PFSK-1 (cell line): ENCODE results near the gene RTN4RL1.

Source experiments
- FOXP2 ChIP-seq: optimal IDR thresholded peaks from 2 replicates; pipeline ENCODE3; 2011; ENCODE audit warnings: borderline replicate concordance, control low read depth, inconsistent platforms; ENCODE audit not compliant: insufficient read depth; ENCODE audit errors: extremely low read length, extremely low read depth
- POLR2AphosphoS5 ChIP-seq: IDR thresholded peaks from 2 replicates; pipeline ENCODE4 v1.6.1; 2012; ENCODE audit warnings: low read depth, mild to moderate bottlenecking, control low read depth, low read length, moderate library complexity
- SIN3A ChIP-seq: IDR thresholded peaks from 2 replicates; pipeline ENCODE4 v1.6.1; 2012; ENCODE audit warnings: mild to moderate bottlenecking, low read length, moderate library complexity, borderline replicate concordance; ENCODE audit not compliant: insufficient read depth
- TAF1 ChIP-seq: IDR thresholded peaks from 2 replicates; pipeline ENCODE4 v1.6.1; 2012; ENCODE audit warnings: low read length, control low read depth, borderline replicate concordance; ENCODE audit not compliant: insufficient read depth
- TF ChIP-seq, protein P1 (sequence below), 2 experiments: IDR thresholded peaks; 2 replicates each; pipeline versions ENCODE4 v1.6.1 to v1.8.0; 2011 to 2012; ENCODE audit warnings: low read depth in 2 of 2, low read length in 2 of 2, control low read depth in 1 of 2, inconsistent platforms in 1 of 2, mild to moderate bottlenecking in 1 of 2, moderate library complexity in 1 of 2; ENCODE audit not compliant: insufficient read depth in 1 of 2

RTN4RL1 gene

GRCh38 chr17:1905190-1905913 is 119.8 kb downstream of the RTN4RL1 start:
- TF ChIP-seq, protein P1, sequence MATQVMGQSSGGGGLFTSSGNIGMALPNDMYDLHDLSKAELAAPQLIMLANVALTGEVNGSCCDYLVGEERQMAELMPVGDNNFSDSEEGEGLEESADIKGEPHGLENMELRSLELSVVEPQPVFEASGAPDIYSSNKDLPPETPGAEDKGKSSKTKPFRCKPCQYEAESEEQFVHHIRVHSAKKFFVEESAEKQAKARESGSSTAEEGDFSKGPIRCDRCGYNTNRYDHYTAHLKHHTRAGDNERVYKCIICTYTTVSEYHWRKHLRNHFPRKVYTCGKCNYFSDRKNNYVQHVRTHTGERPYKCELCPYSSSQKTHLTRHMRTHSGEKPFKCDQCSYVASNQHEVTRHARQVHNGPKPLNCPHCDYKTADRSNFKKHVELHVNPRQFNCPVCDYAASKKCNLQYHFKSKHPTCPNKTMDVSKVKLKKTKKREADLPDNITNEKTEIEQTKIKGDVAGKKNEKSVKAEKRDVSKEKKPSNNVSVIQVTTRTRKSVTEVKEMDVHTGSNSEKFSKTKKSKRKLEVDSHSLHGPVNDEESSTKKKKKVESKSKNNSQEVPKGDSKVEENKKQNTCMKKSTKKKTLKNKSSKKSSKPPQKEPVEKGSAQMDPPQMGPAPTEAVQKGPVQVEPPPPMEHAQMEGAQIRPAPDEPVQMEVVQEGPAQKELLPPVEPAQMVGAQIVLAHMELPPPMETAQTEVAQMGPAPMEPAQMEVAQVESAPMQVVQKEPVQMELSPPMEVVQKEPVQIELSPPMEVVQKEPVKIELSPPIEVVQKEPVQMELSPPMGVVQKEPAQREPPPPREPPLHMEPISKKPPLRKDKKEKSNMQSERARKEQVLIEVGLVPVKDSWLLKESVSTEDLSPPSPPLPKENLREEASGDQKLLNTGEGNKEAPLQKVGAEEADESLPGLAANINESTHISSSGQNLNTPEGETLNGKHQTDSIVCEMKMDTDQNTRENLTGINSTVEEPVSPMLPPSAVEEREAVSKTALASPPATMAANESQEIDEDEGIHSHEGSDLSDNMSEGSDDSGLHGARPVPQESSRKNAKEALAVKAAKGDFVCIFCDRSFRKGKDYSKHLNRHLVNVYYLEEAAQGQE (IDR thresholded peaks at IDR 0.05; ENCODE audit: insufficient read depth in 1 of 2, low read depth in 2 of 2, low read length in 2 of 2): no peak
- no peak for TF ChIP-seq POLR2AphosphoS5
- TF ChIP-seq FOXP2: no peak
- TF ChIP-seq SIN3A: no peak
- no peak for TF ChIP-seq TAF1

DNA sequence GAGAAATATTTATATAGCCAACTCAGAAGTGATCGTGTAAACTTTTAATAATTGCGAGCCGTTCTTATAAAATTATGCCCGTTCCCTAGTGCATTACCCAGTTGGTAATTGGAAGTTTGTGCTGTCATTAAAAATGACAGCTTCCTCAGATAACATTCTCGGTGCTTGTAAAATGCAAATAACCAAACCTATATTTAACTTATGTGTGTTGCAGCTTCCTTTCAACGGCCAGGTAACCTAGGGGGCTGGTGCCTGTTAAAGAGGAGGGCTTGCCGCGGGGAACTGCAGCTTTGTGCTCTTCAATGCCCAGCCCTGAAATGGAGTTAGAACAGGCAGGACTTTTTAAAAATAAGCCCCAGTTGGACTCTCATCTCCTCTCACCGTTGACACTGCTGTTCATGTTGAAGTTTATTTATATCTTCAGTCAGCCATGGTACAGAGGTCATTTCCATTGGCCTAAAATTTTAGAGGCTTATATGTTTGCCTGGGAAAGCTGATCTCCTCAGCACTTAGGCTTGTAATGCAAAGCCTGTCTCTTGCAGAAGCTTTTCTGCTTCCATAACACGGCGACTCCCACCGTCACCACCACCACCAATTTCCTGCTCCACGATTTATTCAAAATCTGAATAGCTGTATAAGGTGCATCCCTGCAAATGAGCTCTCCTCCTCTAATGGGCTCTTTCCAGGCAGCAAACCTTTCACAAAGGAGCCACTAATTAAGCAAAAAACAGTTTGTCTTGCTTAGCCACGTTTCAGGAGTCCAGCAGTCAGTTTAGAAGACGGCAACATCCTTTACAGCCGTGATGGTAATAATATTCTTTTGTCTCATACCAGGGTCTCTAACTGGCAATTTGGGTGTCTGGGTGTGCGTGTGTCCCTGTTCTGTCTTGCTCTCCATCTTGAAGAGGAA is 120.6 kb downstream of the RTN4RL1 start:
- TF ChIP-seq SIN3A (no peak), FOXP2 (no peak), TAF1 (no peak), POLR2AphosphoS5 (no peak)
- TF ChIP-seq, protein P1 (IDR thresholded peaks at IDR 0.05; ENCODE audit: insufficient read depth in 1 of 2, low read depth in 2 of 2, low read length in 2 of 2): no peak

DNA sequence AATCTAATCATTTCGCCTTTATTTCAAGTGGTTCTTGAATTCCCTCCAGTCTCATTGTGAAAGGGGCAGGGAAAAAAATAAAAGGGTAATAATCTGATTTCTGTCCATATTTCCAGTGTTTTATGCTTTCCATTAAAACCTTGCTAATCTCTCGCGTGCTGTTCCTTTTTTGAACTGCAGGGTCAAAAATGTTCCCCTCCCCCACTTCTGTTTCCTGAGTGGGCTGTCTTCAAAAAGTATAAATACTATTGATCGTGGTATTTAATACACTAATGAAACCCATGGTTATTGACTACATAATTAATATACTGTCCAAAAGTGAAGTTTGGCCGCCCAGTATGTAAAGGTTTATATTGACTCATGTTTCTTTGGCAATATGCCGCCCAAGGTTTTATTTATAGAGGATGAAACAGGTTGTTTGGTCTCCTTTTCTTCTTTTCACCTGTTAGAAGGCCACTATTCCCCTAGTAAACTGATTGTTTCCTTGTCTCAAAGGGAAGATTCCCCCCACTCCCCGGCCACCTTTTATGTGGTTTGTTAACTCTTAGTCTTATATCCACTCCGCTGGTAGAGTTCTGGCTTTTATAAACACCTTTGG is 125.6 kb downstream of the RTN4RL1 start:
- TF ChIP-seq, protein P1 (IDR thresholded peaks at IDR 0.05; ENCODE audit: insufficient read depth in 1 of 2, low read depth in 2 of 2, low read length in 2 of 2): no peak
- TF ChIP-seq FOXP2: no peak
- no peak for TF ChIP-seq TAF1
- TF ChIP-seq POLR2AphosphoS5: no peak
- no peak for TF ChIP-seq SIN3A

DNA sequence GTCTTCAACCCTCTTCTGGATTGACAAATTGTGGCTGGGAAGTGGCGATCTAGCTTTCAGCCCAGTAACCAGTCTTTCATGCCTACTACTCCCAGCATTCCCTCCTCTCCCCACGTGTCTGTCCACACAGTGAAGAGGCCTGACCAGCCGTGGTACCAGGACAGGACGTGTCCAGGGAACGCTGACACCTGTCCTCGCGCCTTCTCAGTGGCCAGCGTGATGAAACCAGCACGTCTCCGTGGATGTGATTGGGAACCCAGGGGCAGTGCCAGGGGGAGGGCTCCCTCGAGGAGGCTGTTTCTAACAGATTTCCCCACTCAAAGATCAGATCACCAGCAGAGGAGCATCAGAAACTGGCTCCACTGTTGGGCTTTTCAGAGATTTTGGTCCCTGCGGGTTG is 126.3 kb downstream of the RTN4RL1 start:
- TF ChIP-seq TAF1 (no peak), FOXP2 (no peak), POLR2AphosphoS5 (no peak), SIN3A (no peak)
- TF ChIP-seq, protein P1 (IDR thresholded peaks at IDR 0.05; ENCODE audit: insufficient read depth in 1 of 2, low read depth in 2 of 2, low read length in 2 of 2): no peak
